Urinary bladder (tissue), 4 donors: ENCODE measurements around the gene MTERF2. TPM values are rescaled to one million over a fixed set of nuclear protein-coding genes. Genes with fewer than 3 reads are reported as not detected.

Source experiments
- DNase-seq: peaks from one replicate; pipeline ENCODE4 v3.0.0-alpha.2; 2015; ENCODE audit errors: extremely low spot score
- H3K27ac ChIP-seq: one replicate; pipeline ENCODE4 v1.5.1; 2013; ENCODE audit warnings: low read depth, mild to moderate bottlenecking, moderate library complexity
- H3K36me3 ChIP-seq: one replicate; pipeline ENCODE4 v1.6.1; 2013; ENCODE audit warnings: mild to moderate bottlenecking, moderate library complexity; ENCODE audit not compliant: insufficient read depth
- H3K4me1 ChIP-seq: one replicate; pipeline ENCODE4 v1.6.1; 2013; ENCODE audit warnings: mild to moderate bottlenecking, moderate library complexity; ENCODE audit not compliant: insufficient read depth
- H3K4me3 ChIP-seq: one replicate; pipeline ENCODE4 v1.5.1; 2013; ENCODE audit warnings: low read depth, low read length
- WGBS: extraction: QIAGEN DNeasy Blood & Tissue Kit; methylation state at CpG from one replicate; pipeline ENCODE4 v1.1.7; 2013; 5-methylcytosine and 5-hydroxymethylcytosine counted together
- polyA plus RNA-seq: library from polyadenylated mRNA; stranded (reverse); fragments of 200-250 nt; gene quantifications from one replicate; pipeline ENCODE4 v1.2.3, GENCODE V29; 2013
- total RNA-seq: library from RNA; depleted of rRNA; stranded (reverse); fragments of >200 nt; gene quantifications from one replicate; pipeline ENCODE4 v1.2.3, GENCODE V29; 2014
- donor health status: healthy with polysubstance abuse.
- donor health status: healthy.

The MTERF2 gene
- total and polyA plus RNA-seq, 2 donors = 14.7 to 17.7 TPM

- Histone ChIP-seq H3K36me3 (no peaks in the 10 kb centered on the region), H3K4me1 (no peaks in the 10 kb centered on the region), H3K4me3 (no peak overlapping the region), H3K27ac (no peak overlapping the region)
- DNase-seq = no peak
- WGBS = 76% methylated on average over 7 of the region's 7 CpGs
Measured at GRCh38 chr12:106980944-106981343, 6.0 kb downstream of the MTERF2 start.

DNA sequence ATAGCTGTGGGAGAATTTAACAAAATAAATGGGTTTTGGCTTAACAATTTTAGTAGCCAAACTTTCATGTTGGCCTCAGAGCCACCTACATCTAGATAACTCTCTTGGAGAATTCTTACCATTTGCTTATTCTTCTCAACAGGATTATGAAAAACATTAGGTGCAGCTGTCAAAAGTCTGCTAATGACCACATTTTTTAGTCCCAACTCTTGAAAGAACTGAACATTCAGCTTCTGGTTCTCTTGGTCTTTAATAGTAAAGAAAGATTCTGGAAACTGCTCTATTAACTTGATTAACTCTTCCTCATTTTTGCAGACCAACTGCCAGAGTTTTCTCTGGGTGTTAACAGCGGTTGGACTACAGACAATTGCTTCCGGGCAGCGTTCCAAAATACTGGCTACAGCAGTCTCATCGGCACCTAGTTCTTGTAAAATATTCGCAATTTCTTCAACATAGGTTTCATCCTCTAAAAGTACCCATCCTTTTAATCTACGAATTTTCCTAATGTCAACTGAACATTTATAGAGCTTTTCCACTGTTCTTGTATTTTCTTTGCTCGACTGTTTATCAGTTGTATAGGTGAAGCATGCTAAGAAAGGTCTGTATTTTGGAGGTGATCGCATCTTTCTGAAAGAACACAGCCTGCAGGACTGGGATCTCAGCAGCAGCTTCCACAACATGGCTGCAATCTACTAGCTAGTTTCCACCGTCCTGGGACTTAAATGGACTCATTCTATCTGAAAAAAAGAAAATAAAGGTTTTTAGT, 8.7 kb downstream of the MTERF2 start:
- DNase-seq = no peak
- Histone ChIP-seq H3K4me3 (no peak overlapping the region), H3K36me3 (no peaks in the 10 kb centered on the region), H3K4me1 (peaks cover 1% of the 10 kb centered on the region), H3K27ac (no peak overlapping the region)
- WGBS = 23% methylated on average over 9 of the region's 9 CpGs

DNA sequence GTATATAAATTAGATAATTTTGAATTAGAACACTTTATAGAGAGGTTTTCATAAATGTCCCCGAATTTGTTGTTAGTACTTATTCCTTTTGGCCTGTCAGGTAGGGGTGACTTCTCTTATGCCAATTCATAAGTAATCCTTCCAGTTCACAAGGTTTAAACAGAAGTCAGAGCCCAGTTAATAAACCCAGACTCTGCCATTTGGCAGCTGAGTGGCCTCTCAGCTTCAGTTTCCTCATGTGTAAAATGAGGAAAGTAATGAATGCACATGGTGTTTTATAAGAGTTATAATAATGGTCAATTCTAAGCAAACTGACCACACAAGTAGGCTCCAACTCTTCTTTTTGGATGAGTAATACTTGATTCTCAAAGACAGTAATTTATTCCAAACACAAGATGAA, 10.3 kb downstream of the MTERF2 start:
- WGBS = 64% methylated on average over 1 of the region's 1 CpG
- H3K27ac ChIP-seq = no peak overlapping the region
- no peak overlapping the region for H3K4me3 ChIP-seq
- no peaks in the 10 kb centered on the region for H3K36me3 ChIP-seq
- no peak for DNase-seq
- H3K4me1 ChIP-seq = peaks cover 1% of the 10 kb centered on the region

- no peak overlapping the region for H3K4me3 ChIP-seq
- H3K4me1 ChIP-seq = peaks cover 1% of the 10 kb centered on the region
- WGBS = 84% methylated on average over 3 of the region's 3 CpGs
- H3K36me3 ChIP-seq = no peaks in the 10 kb centered on the region
- no peak overlapping the region for H3K27ac ChIP-seq
- no peak for DNase-seq
Measured at GRCh38 chr12:106975993-106976658, 10.8 kb downstream of the MTERF2 start.

GRCh38 chr12:106975098-106975497, 11.8 kb downstream of the MTERF2 start:
- WGBS = 92% methylated on average over 8 of the region's 8 CpGs
- Histone ChIP-seq H3K27ac (no peak overlapping the region), H3K4me3 (no peak overlapping the region), H3K4me1 (peaks cover 1% of the 10 kb centered on the region), H3K36me3 (no peaks in the 10 kb centered on the region)
- DNase-seq = no peak

DNA sequence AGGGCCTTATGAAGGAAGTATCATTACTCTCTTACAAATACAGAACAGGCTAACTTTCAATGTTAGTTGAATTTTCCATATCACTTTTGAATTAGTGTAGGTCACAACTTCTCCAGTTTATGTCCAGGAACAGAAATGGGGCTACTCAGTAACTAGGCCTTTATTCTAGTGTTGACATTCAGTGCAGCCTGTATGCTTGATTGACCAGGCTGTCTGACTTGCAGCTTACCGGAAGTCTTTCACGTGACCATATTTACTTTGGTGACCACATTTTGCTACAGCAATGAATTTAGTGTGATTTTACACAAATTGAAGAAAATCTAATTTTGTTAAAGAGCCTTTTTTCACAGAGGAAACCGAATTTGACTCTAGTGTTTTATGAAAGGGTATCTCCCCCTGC, 12.4 kb downstream of the MTERF2 start:
- Histone ChIP-seq H3K4me3 (no peak overlapping the region), H3K36me3 (no peaks in the 10 kb centered on the region), H3K27ac (no peak overlapping the region), H3K4me1 (peaks cover 1% of the 10 kb centered on the region)
- DNase-seq = no peak
- 84% methylated on average over 3 of the region's 3 CpGs for WGBS

DNA sequence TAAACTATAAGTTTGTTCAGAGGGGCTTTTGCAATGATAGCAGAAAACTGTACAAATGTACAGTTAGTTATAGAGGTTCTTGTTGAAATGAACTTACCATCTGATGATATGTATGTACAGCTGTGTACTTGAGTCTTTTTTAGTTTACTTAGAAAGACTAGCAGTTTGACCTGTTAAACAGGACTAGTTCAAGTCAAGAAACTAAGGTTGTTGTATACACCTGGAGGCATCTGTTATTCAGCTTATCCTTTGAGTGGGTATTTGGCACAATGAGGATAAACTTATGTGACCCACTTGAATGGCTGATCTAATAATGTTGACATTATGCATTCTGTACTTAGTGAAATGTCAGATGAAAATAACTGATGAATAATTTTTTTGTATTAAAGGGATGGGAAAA, 13.4 kb downstream of the MTERF2 start:
- Histone ChIP-seq H3K27ac (no peak overlapping the region), H3K4me3 (no peak overlapping the region), H3K4me1 (peaks cover 1% of the 10 kb centered on the region), H3K36me3 (no peaks in the 10 kb centered on the region)
- DNase-seq = no peak

GRCh38 chr12:106971065-106971464, 15.9 kb downstream of the MTERF2 start:
- Histone ChIP-seq H3K27ac (no peak overlapping the region), H3K4me3 (no peak overlapping the region), H3K4me1 (peaks cover 1% of the 10 kb centered on the region), H3K36me3 (no peaks in the 10 kb centered on the region)
- no peak for DNase-seq
- 96% methylated on average over 2 of the region's 2 CpGs for WGBS

DNA sequence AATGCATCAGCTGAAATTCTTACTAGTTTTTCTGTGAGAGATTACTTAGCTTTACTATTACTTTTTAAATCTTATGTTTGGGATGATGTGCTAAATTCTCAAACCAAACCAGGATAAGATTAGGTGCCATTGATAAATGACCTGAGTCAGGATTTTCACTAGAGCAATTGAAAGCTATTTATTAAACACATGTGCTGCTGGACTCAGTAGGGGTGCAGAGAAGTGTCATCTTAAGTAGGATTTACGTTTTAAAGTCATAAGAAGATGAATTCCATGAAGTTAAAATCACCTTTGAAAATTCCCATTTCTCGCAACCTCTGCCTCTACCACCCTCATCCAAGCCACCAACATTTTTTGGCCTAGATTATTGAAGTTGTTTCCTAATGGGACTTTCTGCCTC, 22.4 kb downstream of the MTERF2 start:
- Histone ChIP-seq H3K27ac (no peak overlapping the region), H3K4me3 (no peak overlapping the region), H3K4me1 (no peaks in the 10 kb centered on the region), H3K36me3 (no peaks in the 10 kb centered on the region)
- no peak for DNase-seq
- WGBS = 79% methylated on average over 2 of the region's 2 CpGs

DNA sequence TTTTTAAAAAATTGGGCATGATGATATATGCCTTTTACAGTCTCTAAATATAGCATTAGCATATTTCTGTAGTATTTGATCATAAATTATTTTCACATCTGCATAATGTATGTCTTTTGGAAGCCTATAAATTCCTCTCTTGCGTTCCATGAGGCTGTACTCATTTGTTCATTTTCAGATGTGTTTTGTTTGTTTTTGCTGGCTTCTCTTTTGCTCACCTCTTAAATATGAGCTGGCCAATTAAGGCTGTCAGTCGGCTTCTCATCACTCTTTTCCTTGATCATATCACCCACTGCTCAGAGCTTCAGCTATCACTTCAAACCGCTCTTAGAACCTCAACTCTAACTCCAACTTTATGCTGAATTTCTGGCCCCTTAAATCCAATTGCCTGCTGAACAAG, 24.7 kb downstream of the MTERF2 start:
- Histone ChIP-seq H3K4me1 (no peaks in the 10 kb centered on the region), H3K36me3 (no peaks in the 10 kb centered on the region)

DNA sequence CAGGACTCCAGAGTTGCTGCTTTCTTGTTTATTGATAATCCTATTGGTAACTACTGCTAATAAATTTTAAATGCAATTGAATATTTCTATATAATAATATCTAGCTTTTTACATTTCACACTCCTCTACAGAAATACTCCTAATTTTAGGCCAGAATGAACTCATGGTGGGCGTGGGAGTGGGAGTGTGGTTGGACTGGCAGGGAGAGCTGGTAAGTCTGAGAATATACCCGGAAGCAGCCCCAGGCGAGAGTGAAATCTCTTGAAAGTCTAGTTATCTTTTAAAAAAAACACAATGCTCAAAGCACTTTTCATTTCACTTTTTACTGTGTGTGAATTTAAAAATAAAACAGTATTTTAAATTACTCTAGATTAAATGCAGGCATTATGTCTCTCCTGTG, 26.5 kb downstream of the MTERF2 start:
- Histone ChIP-seq H3K4me1 (no peaks in the 10 kb centered on the region), H3K36me3 (no peaks in the 10 kb centered on the region), H3K4me3 (no peak overlapping the region), H3K27ac (no peak overlapping the region)
- WGBS = 84% methylated on average over 3 of the region's 3 CpGs
- no peak for DNase-seq

More for the DNA sequence above, 24.7 kb downstream of the MTERF2 start:
- no peak overlapping the region for H3K27ac ChIP-seq
- 68% methylated on average over 3 of the region's 3 CpGs for WGBS
- H3K4me3 ChIP-seq = no peak overlapping the region
- DNase-seq = no peak

- no peak overlapping the region for H3K27ac ChIP-seq
- no peak for DNase-seq
- H3K36me3 ChIP-seq = no peaks in the 10 kb centered on the region
- WGBS = 3% methylated on average over 1 of the region's 1 CpG
- no peak overlapping the region for H3K4me3 ChIP-seq
- H3K4me1 ChIP-seq = peaks cover 4% of the 10 kb centered on the region
Measured at GRCh38 chr12:106957583-106957982, 29.4 kb downstream of the MTERF2 start.

DNA sequence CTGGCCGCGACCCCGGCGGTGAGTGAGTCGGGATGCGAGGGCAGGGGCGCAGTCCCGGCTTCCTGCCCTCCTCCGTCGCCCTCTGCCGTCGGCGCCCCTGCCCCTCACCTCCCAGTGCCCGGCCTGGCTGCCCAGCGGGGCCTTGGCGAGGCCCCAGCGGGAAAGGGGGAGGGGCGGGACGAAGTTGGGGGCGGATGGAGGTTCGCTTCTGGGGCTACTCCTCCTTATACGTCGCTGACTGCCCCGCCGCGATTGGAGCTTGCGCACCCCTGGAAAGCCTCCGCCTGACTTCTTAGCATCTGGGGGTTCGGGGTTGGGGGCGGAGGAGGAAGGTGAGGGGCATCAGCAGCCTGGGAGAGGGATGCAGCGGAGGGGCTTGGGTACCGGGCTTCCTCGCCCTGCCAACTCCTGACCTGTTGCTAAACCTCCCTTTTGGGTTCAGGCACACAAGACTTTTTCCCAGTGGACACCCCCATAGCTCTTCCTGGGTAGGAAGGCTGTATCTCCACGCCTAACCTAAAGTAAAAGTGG, 30.8 kb downstream of the MTERF2 start:
- Histone ChIP-seq H3K36me3 (no peaks in the 10 kb centered on the region), H3K27ac (peak overlapping the region; percentile 95), H3K4me3 (peak overlapping the region; percentile 91), H3K4me1 (peaks cover 4% of the 10 kb centered on the region)
- under 1% methylated on average over 34 of the region's 34 CpGs for WGBS
- no peak for DNase-seq

DNA sequence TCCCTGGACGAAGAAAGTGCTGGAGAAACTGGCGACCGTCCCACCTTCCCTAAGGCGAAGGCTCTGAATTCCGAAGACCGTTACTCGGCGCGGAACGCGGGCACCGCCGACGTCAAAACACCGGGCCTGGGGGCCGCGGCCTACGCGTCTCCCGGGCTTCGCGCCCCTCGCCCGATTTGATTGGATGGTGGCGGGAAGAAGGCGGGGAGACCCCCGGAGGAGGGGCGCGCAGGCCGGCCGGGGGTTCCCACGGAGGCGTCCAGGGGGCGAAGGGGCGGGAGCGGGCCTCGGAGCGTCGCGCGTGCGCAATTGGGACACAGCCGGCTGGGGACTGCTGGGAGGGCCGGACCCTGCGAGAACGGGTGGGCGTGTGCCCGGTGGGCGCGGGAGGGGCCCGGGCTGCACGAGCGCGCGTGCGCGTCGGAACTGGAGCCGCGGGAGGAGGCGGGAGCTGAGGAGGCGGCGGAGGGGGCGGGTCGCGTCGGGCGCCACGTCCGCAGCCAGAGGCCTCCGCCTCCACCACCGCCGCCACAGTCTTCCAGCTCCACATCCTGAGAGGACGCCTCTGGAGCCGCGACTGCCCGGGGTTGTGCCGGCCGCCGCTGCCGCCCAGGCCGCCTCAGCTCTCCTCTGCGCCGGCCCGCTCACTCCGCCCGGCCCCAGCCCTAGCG, 31.4 kb downstream of the MTERF2 start, which contains the start of gene TMEM263:
Gene TMEM263, plus strand, starts transcription at position 531 of the 671 bp plus-strand sequence. CDS start 11,210 bp downstream, outside the sequence.
- Histone ChIP-seq H3K4me1 (peaks cover 4% of the 10 kb centered on the region), H3K27ac (peak within 1 kb of the TSS; percentile 95), H3K36me3 (no peaks in the 10 kb centered on the region), H3K4me3 (peak within 1 kb of the TSS; percentile 91)
- peak; percentile 91 for DNase-seq
- under 1% methylated on average over 88 of the region's 88 CpGs for WGBS
